Suprapubic skin (tissue), 4 donors: Measurements from ENCODE around the gene PKMYT1. TPM values are rescaled to one million over a fixed set of nuclear protein-coding genes. Genes with fewer than 3 reads are reported as not detected.

Source experiments
- DNase-seq, 2 donors: peaks; one replicate each; pipeline ENCODE4 v3.0.0-alpha.2; 2019; ENCODE audit warnings: low spot score in 2 of 2
- H3K27ac ChIP-seq: fragments of 200-600 bp; sonication (generic); one replicate; pipeline ENCODE4 v1.5.1; 2019
- H3K27me3 ChIP-seq: fragments of 200-600 bp; sonication (generic); one replicate; pipeline ENCODE4 v1.5.1; 2019
- H3K36me3 ChIP-seq: fragments of 200-600 bp; sonication (generic); one replicate; pipeline ENCODE4 v1.5.1; 2019
- H3K4me1 ChIP-seq: fragments of 200-600 bp; sonication (generic); one replicate; pipeline ENCODE4 v1.5.1; 2019
- H3K4me3 ChIP-seq: fragments of 200-600 bp; sonication (generic); one replicate; pipeline ENCODE4 v1.5.1; 2019; ENCODE audit warnings: mild to moderate bottlenecking
- H3K9me3 ChIP-seq: fragments of 200-600 bp; sonication (generic); one replicate; pipeline ENCODE4 v1.5.1; 2019
- CTCF ChIP-seq, 2 donors: fragments of 200-600 bp in 1 of 2; fragments of 450-650 bp in 1 of 2; sonication (generic) in 1 of 2; IDR thresholded peaks; one replicate each; pipeline ENCODE4 v1.5.1; 2016 to 2019; ENCODE audit warnings: antibody characterized with exemption in 2 of 2, mild to moderate bottlenecking in 1 of 2, moderate library complexity in 1 of 2
- EP300 ChIP-seq: sonication (generic); formaldehyde crosslinking; IDR thresholded peaks from one replicate; pipeline ENCODE4 v1.6.1; 2017; ENCODE audit warnings: antibody characterized with exemption
- POLR2A ChIP-seq, 2 donors: fragments of 450-650 bp; IDR thresholded peaks; one replicate each; pipeline ENCODE4 v1.6.1; 2017; ENCODE audit warnings: antibody characterized with exemption in 2 of 2, mild to moderate bottlenecking in 2 of 2, moderate library complexity in 2 of 2
- POLR2AphosphoS5 ChIP-seq, 3 donors: sonication (generic); formaldehyde crosslinking; IDR thresholded peaks; one replicate each; pipeline ENCODE4 v1.6.1; 2017; ENCODE audit warnings: antibody characterized with exemption in 3 of 3
- WGBS: methylation state at CpG from one replicate; pipeline ENCODE4 v1.1.5; 2018; 5-methylcytosine and 5-hydroxymethylcytosine counted together
- total RNA-seq, 4 donors: library from RNA; depleted of rRNA; stranded (reverse); fragments of >200 nt; gene quantifications; one replicate each; pipeline ENCODE4 v1.1.0, GENCODE V29; 2016

PKMYT1 gene
- total RNA-seq, 4 donors from 2014 or later: 1.9 to 6.4 (median 4.7) TPM

DNA sequence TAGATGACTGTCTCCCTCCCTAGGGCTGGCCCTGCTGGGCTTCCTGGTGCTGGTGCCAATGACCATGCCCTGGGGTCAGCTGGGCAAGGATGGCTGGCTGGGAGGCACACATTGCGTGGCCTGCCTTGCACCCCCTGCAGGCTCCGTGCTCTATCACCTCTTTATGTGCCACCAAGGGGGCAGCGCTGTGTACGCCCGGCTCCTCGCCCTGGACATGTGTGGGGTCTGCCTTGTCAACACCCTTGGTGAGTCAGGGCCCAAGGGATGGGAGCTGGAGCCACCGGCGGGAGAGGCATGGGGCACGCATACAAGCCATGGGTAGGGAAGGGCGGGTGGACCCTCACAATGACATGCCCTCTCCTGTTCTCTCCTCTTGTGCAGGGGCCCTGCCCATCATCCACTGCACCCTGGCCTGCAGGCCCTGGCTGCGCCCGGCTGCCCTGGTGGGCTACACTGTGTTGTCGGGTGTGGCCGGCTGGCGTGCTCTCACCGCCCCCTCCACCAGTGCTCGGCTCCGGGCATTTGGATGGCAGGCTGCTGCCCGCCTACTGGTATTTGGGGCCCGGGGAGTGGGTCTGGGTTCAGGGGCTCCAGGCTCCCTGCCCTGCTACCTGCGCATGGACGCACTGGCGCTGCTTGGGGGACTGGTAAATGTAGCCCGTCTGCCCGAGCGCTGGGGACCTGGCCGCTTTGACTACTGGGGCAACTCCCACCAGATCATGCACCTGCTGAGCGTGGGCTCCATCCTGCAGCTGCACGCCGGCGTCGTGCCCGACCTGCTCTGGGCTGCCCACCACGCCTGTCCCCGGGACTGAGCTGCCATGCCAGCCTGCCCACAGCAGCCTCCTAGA lies 8.9 kb downstream of the PKMYT1 start:
- H3K36me3 ChIP-seq: no peaks in the 10 kb centered on the region
- TF ChIP-seq POLR2A (IDR thresholded peaks at IDR 0.05) (no peak), CTCF (IDR thresholded peaks at IDR 0.05) (no peak), EP300 (no peak), POLR2AphosphoS5 (IDR thresholded peaks at IDR 0.05) (no peak)
- no peaks in the 10 kb centered on the region for H3K9me3 ChIP-seq
- H3K4me1 ChIP-seq: peaks cover 43% of the 10 kb centered on the region
- H3K27me3 ChIP-seq: peaks cover 17% of the 10 kb centered on the region
- DNase-seq: no peak
- no peak overlapping the region for H3K27ac ChIP-seq
- 81% methylated on average over 8 of the region's 35 CpGs for WGBS
- no peak overlapping the region for H3K4me3 ChIP-seq

DNA sequence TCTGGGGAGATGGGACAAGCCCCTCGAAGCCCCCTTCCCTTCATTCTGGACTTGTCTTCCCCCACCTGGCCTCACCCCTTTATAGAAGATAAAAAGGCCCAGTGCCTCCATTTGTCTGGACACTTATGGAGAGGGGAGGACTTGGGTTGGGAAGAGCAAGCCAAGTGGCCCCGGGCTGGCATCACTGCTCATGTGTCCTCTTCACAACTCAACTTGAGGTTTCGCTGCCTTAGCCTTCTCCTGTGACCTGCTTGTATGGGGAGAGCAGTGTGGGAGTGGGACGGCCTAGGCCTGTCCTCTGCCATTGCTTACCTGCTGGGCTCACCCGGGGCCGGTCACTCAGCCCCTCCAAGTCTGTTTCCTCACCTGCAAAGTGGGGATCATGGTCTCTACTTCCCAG lies 9.7 kb downstream of the PKMYT1 start:
- H3K4me1 ChIP-seq: peaks cover 49% of the 10 kb centered on the region
- peak overlapping the region; percentile 87 for H3K4me3 ChIP-seq
- H3K36me3 ChIP-seq: no peaks in the 10 kb centered on the region

DNA sequence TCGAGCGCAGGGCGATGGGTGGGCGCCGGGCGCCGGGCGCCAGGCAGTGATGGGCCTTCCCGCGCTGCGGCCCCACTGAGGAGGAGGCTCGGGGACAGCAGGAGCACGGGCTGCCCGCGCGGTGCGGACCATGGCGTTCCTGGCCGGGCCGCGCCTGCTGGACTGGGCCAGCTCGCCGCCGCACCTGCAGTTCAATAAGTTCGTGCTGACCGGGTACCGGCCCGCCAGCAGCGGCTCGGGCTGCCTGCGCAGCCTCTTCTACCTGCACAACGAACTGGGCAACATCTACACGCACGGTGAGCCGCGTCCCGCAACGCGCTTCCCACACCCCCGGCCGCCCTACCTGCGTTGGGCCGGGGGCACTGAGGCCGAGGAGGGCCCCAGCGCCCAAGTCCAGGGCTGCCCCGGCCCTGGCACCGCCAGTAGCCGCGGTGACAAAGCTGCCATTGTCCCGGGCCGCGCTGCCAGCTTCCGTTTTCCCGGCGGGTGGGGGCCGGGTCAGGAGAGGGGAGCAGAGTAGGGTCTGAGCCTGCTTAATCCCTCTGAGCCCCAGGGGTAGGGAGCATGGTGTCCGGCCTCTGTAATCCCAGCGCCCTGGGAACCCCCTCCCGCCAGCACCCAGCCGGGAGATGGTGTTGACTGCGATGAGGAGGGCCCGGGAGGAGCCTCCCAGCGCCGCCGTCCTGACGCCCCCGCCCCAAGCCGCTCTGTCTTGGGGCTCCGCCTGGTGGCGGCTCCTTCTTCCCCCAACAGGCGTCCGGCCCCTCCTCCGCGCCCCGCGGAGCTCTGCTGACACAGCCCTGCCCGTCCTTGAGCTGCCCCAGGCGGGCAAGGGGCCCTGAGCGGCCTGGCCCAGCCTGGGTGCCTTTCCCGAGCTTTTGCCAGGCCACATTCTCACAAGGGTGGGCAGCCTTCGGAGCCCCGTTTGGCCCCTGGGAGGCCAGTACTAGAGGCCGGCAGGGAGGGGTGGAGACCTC lies 10.4 kb downstream of the PKMYT1 start:
- H3K9me3 ChIP-seq: no peaks in the 10 kb centered on the region
- H3K4me3 ChIP-seq: peak overlapping the region; percentile 87
- 6% methylated on average over 10 of the region's 83 CpGs for WGBS
- no peaks in the 10 kb centered on the region for H3K36me3 ChIP-seq
- peaks cover 57% of the 10 kb centered on the region for H3K4me1 ChIP-seq
- H3K27me3 ChIP-seq: peaks cover 32% of the 10 kb centered on the region
- no peak for TF ChIP-seq EP300
- TF ChIP-seq POLR2A (IDR thresholded peaks at IDR 0.05): no peak
- TF ChIP-seq POLR2AphosphoS5 (IDR thresholded peaks at IDR 0.05): no peak
- peak in 1 of 2 donors; percentile 49 for TF ChIP-seq CTCF (IDR thresholded peaks at IDR 0.05)
- no peak for DNase-seq
- H3K27ac ChIP-seq: peak overlapping the region; percentile 49

More for the DNA sequence above, 9.7 kb downstream of the PKMYT1 start:
- no peak overlapping the region for H3K27ac ChIP-seq
- WGBS: 67% methylated on average over 6 of the region's 6 CpGs
- H3K27me3 ChIP-seq: peaks cover 25% of the 10 kb centered on the region
- no peak for DNase-seq
- TF ChIP-seq POLR2AphosphoS5 (IDR thresholded peaks at IDR 0.05) (no peak), CTCF (IDR thresholded peaks at IDR 0.05) (no peak), POLR2A (IDR thresholded peaks at IDR 0.05) (no peak), EP300 (no peak)
- no peaks in the 10 kb centered on the region for H3K9me3 ChIP-seq

DNA sequence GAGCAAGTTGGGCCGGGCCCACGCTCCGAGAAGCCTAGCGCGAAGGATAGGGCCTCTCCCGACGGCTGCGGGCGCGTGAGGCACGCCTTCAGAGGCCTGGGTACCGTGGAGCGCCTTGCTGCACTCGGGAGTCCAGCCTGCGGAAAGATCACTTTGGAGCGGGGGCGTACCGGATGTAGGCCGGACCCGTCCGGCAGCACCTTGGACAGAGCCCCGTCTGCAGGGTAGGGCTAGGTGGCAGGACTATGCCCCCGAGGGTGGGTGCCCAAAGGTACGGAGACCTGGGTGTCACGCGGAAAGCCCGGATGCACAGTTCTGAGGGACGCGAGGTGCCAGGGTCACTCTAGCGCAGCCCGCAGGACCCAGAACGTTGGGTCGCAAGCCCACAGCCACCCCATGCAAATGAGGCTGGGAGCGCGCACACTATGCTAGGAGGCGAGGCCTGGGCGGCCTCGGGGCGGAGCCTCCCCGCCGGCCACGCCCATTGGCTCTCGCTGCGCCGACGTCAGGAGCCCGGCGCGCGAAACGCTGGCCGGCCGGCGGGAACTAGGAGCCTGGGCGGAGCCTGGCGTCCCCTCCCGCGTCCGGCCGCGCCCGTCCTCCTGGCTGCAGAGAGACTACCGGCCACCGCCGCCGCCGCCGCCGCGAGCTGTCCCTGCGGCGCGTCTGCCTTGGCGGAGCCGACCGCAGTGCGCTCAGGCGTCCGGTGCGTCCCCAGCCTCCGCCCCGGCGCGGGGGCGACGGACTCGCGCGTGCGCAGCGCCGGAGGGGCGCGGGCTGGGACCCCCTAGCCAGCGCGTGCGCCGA lies 11.3 kb downstream of the PKMYT1 start, which contains the start of gene PAQR4:
TSS of gene PAQR4 (plus strand) at position 611 of the 807 bp plus-strand sequence. CDS start 327 bp downstream, outside the sequence.
- DNase-seq: peak; percentile 83 to 89
- peaks cover 66% of the 10 kb centered on the region for H3K4me1 ChIP-seq
- peak within 1 kb of the TSS; percentile 87 for H3K4me3 ChIP-seq
- TF ChIP-seq POLR2AphosphoS5 (IDR thresholded peaks at IDR 0.05): no peak
- TF ChIP-seq POLR2A (IDR thresholded peaks at IDR 0.05): no peak
- no peak for TF ChIP-seq CTCF (IDR thresholded peaks at IDR 0.05)
- no peak for TF ChIP-seq EP300
- H3K27me3 ChIP-seq: peaks cover 41% of the 10 kb centered on the region
- H3K9me3 ChIP-seq: no peaks in the 10 kb centered on the region
- WGBS: 0% methylated on average over 13 of the region's 98 CpGs
- H3K36me3 ChIP-seq: no peaks in the 10 kb centered on the region
- H3K27ac ChIP-seq: peak within 1 kb of the TSS; percentile 49
